B cell (primary cell): ENCODE data around the gene MTF1. TPM values are rescaled to one million over a fixed set of nuclear protein-coding genes. Genes with fewer than 3 reads are reported as not detected.

ENCODE experiments used
- ATAC-seq: fragments of 200-7000 bp; cut with Tn5 transposase; one replicate; pipeline ENCODE4 v1.10.0; 2021; ENCODE audit warnings: low read depth, mild to moderate bottlenecking, moderate number of reproducible peaks, moderate library complexity
- CTCF ChIA-PET: fragments of 350-600 bp; sonication (Branson Sonifier 250); formaldehyde crosslinking; loops from one replicate; lab custom pipeline; 2021; ENCODE audit warnings: antibody characterized with exemption, inconsistent platforms; lab: Charles Lee
- POLR2A ChIA-PET: fragments of 350-600 bp; sonication (Branson Sonifier 250); formaldehyde crosslinking; loops from one replicate; lab custom pipeline; 2021; ENCODE audit warnings: antibody characterized with exemption; lab: Charles Lee
- DNase-seq: peaks from one replicate; pipeline ENCODE4 v3.0.0; 2013
- H2AFZ ChIP-seq: 2 replicates; pipeline ENCODE4 v1.6.1; 2012; ENCODE audit warnings: mild to moderate bottlenecking, low read depth, low read length; ENCODE audit not compliant: insufficient read depth, poor library complexity, severe bottlenecking
- H3K27ac ChIP-seq, 2 donors: 1 replicate in 1 of 2; 2 replicates in 1 of 2; pipeline ENCODE4 v1.5.1; 2012 to 2013; ENCODE audit warnings: low read length in 2 of 2, mild to moderate bottlenecking in 2 of 2, moderate library complexity in 1 of 2
- H3K27me3 ChIP-seq, 4 experiments: fragments of 200-600 bp in 1 of 4; sonication (generic) in 1 of 4; replicated peaks in 1 of 4; 1 replicate in 2 of 4; 2 replicates in 2 of 4; pipeline versions ENCODE4 v1.6.1 to v1.7.0; 2013 to 2016; ENCODE audit warnings: low read length in 3 of 4, mild to moderate bottlenecking in 2 of 4, mixed read lengths in 1 of 4, moderate library complexity in 1 of 4; ENCODE audit not compliant: insufficient read depth in 4 of 4, control insufficient read depth in 3 of 4; ENCODE audit errors: control extremely low read depth in 1 of 4
- H3K36me3 ChIP-seq, 2 experiments: replicated peaks in 1 of 2; 1 replicate in 1 of 2; 2 replicates in 1 of 2; pipeline versions ENCODE4 v1.6.1 to v1.7.1; 2013; ENCODE audit warnings: low read length in 1 of 2; ENCODE audit not compliant: insufficient read depth in 2 of 2, control insufficient read depth in 1 of 2; ENCODE audit errors: control extremely low read depth in 1 of 2, extremely low read depth in 1 of 2
- H3K4me1 ChIP-seq, 2 donors: fragments of 200-600 bp in 1 of 2; sonication (generic) in 1 of 2; 1 replicate in 1 of 2; 2 replicates in 1 of 2; pipeline versions ENCODE4 v1.5.1 to v1.6.1; 2013 to 2017; ENCODE audit warnings: low read length in 2 of 2; ENCODE audit not compliant: control insufficient read depth in 2 of 2, insufficient read depth in 2 of 2
- H3K4me2 ChIP-seq: replicated peaks from 2 replicates; pipeline ENCODE3; 2012; ENCODE audit warnings: mild to moderate bottlenecking, low read depth, low read length; ENCODE audit not compliant: poor library complexity, severe bottlenecking
- H3K4me3 ChIP-seq, 5 experiments: fragments of 200-600 bp in 1 of 5; sonication (generic) in 1 of 5; 1 replicate in 3 of 5; 2 replicates in 2 of 5; pipeline versions ENCODE4 v1.5.1 to v1.7.0; 2011 to 2016; ENCODE audit warnings: low read length in 4 of 5, mild to moderate bottlenecking in 4 of 5, low read depth in 2 of 5, control low read depth in 1 of 5, moderate library complexity in 1 of 5; ENCODE audit not compliant: insufficient read depth in 1 of 5; ENCODE audit errors: control extremely low read depth in 1 of 5, extremely low read depth in 1 of 5
- H3K79me2 ChIP-seq: fragments of 200-600 bp; sonication (generic); one replicate; pipeline ENCODE4 v1.6.0; 2016; ENCODE audit warnings: low read length; ENCODE audit not compliant: control insufficient read depth, insufficient read depth
- H3K9ac ChIP-seq: fragments of 200-600 bp; sonication (generic); 2 replicates; pipeline ENCODE4 v1.6.1; 2017; ENCODE audit warnings: mild to moderate bottlenecking, low read length, moderate library complexity
- H3K9me3 ChIP-seq, 3 donors: one replicate each; pipeline versions ENCODE4 v1.6.1 to v1.7.1; 2013; ENCODE audit warnings: low read length in 2 of 3; ENCODE audit not compliant: control insufficient read depth in 2 of 3, insufficient read depth in 1 of 3; ENCODE audit errors: control extremely low read depth in 1 of 3
- H4K20me1 ChIP-seq: 2 replicates; pipeline ENCODE4 v1.6.0; 2012; ENCODE audit warnings: mild to moderate bottlenecking, low read length; ENCODE audit not compliant: insufficient read depth, control insufficient read depth, poor library complexity, severe bottlenecking
- H3K27ac Mint-ChIP-seq: one replicate; pipeline ENCODE4 v1.8.0; 2021; ENCODE audit warnings: mixed read lengths
- H3K27me3 Mint-ChIP-seq: one replicate; pipeline ENCODE4 v1.8.0; 2021; ENCODE audit warnings: mixed read lengths
- H3K4me1 Mint-ChIP-seq: one replicate; pipeline ENCODE4 v1.8.0; 2021; ENCODE audit warnings: mixed read lengths
- H3K4me3 Mint-ChIP-seq: one replicate; pipeline ENCODE4 v1.8.0; 2021; ENCODE audit warnings: mixed read lengths
- H3K9me3 Mint-ChIP-seq: one replicate; pipeline ENCODE4 v1.8.0; 2022; ENCODE audit warnings: mixed read lengths; ENCODE audit not compliant: insufficient read depth
- CTCF ChIP-seq: fragments of 200-600 bp; IDR thresholded peaks from one replicate; pipeline ENCODE4 v1.8.0; 2022; ENCODE audit warnings: antibody characterized with exemption, mild to moderate bottlenecking
- EZH2 ChIP-seq: IDR thresholded peaks from 2 replicates; pipeline ENCODE4 v1.6.1; 2012; ENCODE audit warnings: borderline replicate concordance, low read depth, mild to moderate bottlenecking, moderate library complexity, low read length; ENCODE audit not compliant: insufficient read depth, poor library complexity, severe bottlenecking
- WGBS: methylation state at CpG from one replicate; pipeline ENCODE4 v1.1.5; 2013; ENCODE audit warnings: missing lambda C conversion rate; ENCODE audit not compliant: insufficient coverage; 5-methylcytosine and 5-hydroxymethylcytosine counted together
- intact Hi-C: fragments of 100-400 bp; cut with micrococcal nuclease; formaldehyde crosslinking; loops from one replicate; pipeline ENCODE4 v1.10.0; 2022
- polyA plus RNA-seq: library from polyadenylated mRNA; depleted of rRNA; stranded (reverse); fragments of >200 nt; gene quantifications from 2 replicates; pipeline ENCODE4 v1.2.3, GENCODE V29; 2012
- total RNA-seq, 2 donors: library from RNA; stranded (reverse); fragments of 120-200 nt in 1 of 2; gene quantifications; 1 replicate in 1 of 2; 2 replicates in 1 of 2; pipeline versions ENCODE4 v1.2.3 to v1.2.4, GENCODE V29; 2013 to 2022

Gene MTF1
- total and polyA plus RNA-seq, 2 donors (not counting 1 experiment from before 2014, with no cell fraction given): 6.2 to 36.7 TPM

- CTCF ChIA-PET: interaction anchor here (1.7 kb wide), 1 partner anchor 10 kb away, joined by 5 read pairs; no protein-coding TSS in a partner anchor
- 100% methylated on average over 1 of the region's 4 CpGs for WGBS
- POLR2A ChIA-PET: no interaction called here
- Mint-ChIP-seq H3K4me1 (peaks cover 6% of the 10 kb centered on the region), H3K9me3 (no peaks in the 10 kb centered on the region), H3K4me3 (no peak overlapping the region), H3K27me3 (no peaks in the 10 kb centered on the region), H3K27ac (no peak overlapping the region)
- no peaks in the 10 kb centered on the region for H3K79me2 ChIP-seq
- no peak for ATAC-seq
- no peaks in the 10 kb centered on the region for H3K27me3 ChIP-seq
- intact Hi-C loops: no loop called here
- H3K36me3 ChIP-seq: peaks cover 6 to 60% of the 10 kb centered on the region in 2 experiments
- no peak overlapping the region for H3K4me2 ChIP-seq
- H3K27ac ChIP-seq: no peak overlapping the region
- H2AFZ ChIP-seq: no peak overlapping the region
- DNase-seq: no peak
- no peak overlapping the region for H3K4me3 ChIP-seq
- no peak overlapping the region for H3K9ac ChIP-seq
- H3K4me1 ChIP-seq: no peaks in the 10 kb centered on the region
- H4K20me1 ChIP-seq: no peaks in the 10 kb centered on the region
- no peaks in the 10 kb centered on the region for H3K9me3 ChIP-seq
- TF ChIP-seq EZH2 (no peak), CTCF (no peak)
These were observed 20.5 kb upstream of the MTF1 start for GRCh38 chr1:37879865-37880264.

GRCh38 chr1:37878071-37878470 is 18.7 kb upstream of the MTF1 start:
- H3K79me2 ChIP-seq: no peaks in the 10 kb centered on the region
- H3K4me1 Mint-ChIP-seq: no peaks in the 10 kb centered on the region
- no peak for ATAC-seq
- no peak overlapping the region for H3K27ac ChIP-seq
- CTCF ChIA-PET: interaction anchor here (1.0 to 1.5 kb wide), 2 partner anchors 17 to 18 kb away, joined by 3 read pairs; no protein-coding TSS in a partner anchor
- no peaks in the 10 kb centered on the region for H3K27me3 Mint-ChIP-seq
- no peaks in the 10 kb centered on the region for H4K20me1 ChIP-seq
- H3K9me3 Mint-ChIP-seq: no peaks in the 10 kb centered on the region
- no peaks in the 10 kb centered on the region for H3K27me3 ChIP-seq
- no peak overlapping the region for H3K4me2 ChIP-seq
- no peak overlapping the region for H3K27ac Mint-ChIP-seq
- intact Hi-C loops: no loop called here
- DNase-seq: no peak
- no peak overlapping the region for H3K9ac ChIP-seq
- H3K36me3 ChIP-seq: peaks cover 11 to 70% of the 10 kb centered on the region in 2 experiments
- WGBS: 96% methylated on average over 4 of the region's 6 CpGs
- no peak overlapping the region for H3K4me3 Mint-ChIP-seq
- no peak overlapping the region for H2AFZ ChIP-seq
- H3K4me1 ChIP-seq: no peaks in the 10 kb centered on the region
- POLR2A ChIA-PET: no interaction called here
- no peak for TF ChIP-seq CTCF
- no peak for TF ChIP-seq EZH2
- no peaks in the 10 kb centered on the region for H3K9me3 ChIP-seq
- no peak overlapping the region for H3K4me3 ChIP-seq
